ENCODE results near the gene SEMA4C.

DNA sequence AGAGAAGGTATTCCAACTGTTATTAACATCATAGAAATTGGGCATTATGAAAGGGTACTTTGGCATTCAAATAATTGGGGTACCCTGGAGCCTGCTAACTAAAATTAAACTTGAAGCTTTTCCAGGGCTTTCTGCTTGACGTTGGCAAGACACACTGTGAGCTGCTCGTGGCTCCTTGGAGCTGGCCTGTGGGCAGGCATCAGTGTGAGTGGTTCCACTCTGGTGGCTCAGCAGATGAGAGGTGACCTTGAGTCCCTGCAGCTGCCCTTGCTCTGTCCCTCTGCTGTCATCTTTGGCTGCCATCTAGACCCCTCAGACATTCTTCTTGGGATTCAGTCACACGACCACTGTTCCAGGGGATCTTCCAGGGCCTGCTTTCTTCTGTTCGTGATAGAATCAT lies 47.1 kb downstream of the SEMA4C start:
- TF ChIP-seq EZH2 (IDR thresholded peaks at IDR 0.05; ENCODE audit: borderline replicate concordance, insufficient read depth, low read length, poor library complexity, severe bottlenecking) (no peak), TAF1 (IDR thresholded peaks at IDR 0.05; ENCODE audit: low read depth) (no peak), SMC3 (conservative IDR thresholded peaks at IDR 0.05; ENCODE audit: poor library complexity) (no peak), RAD21 (conservative IDR thresholded peaks at IDR 0.05) (no peak)
- TF ChIP-seq, protein P1, sequence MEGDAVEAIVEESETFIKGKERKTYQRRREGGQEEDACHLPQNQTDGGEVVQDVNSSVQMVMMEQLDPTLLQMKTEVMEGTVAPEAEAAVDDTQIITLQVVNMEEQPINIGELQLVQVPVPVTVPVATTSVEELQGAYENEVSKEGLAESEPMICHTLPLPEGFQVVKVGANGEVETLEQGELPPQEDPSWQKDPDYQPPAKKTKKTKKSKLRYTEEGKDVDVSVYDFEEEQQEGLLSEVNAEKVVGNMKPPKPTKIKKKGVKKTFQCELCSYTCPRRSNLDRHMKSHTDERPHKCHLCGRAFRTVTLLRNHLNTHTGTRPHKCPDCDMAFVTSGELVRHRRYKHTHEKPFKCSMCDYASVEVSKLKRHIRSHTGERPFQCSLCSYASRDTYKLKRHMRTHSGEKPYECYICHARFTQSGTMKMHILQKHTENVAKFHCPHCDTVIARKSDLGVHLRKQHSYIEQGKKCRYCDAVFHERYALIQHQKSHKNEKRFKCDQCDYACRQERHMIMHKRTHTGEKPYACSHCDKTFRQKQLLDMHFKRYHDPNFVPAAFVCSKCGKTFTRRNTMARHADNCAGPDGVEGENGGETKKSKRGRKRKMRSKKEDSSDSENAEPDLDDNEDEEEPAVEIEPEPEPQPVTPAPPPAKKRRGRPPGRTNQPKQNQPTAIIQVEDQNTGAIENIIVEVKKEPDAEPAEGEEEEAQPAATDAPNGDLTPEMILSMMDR (IDR thresholded peaks at IDR 0.05; ENCODE audit: poor library complexity, severe bottlenecking) = no peak

Data from neural cell (in vitro differentiated cells).